GM04504 (cell line): ENCODE results near the gene ITPR1.

ENCODE experiments used
- DNase-seq: peaks from one replicate; pipeline ENCODE4 v3.0.0-alpha.2; 2012; ENCODE audit warnings: low read depth

The ITPR1 gene

DNA sequence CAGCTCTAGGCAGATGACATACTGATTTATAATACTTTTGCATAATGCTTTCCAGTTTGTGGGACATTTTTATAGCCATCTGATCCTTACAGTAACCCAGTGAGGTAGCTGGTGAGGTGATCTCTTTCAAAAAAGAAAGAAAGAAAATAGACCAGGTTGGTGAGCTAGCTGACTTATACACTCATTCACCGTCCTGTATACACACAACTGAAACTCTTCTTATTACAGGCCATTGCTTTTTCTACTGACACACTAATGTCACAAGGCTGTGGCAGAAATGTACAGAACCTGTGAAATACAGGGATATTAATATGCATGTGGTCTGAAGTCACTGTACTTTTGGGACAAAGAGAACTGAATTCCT lies 335.9 kb downstream of the ITPR1 start:
- no peak for DNase-seq

DNA sequence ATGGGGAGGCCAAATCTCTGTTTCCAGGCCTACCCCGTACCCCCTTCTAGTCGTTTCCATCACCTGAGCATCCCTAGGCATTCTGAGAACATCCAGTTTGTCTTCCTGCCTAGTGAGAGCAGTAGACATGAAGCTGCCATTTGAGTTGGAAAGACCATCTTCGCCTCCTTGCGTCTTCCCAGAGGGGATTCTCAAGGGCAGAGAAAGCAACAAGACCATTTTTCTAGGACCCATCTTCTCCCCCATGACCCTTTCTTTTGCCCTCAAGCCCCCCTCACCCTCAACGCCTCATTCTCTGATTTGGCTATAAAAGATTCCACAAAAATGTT lies 337.4 kb downstream of the ITPR1 start:
- DNase-seq = no peak

DNA sequence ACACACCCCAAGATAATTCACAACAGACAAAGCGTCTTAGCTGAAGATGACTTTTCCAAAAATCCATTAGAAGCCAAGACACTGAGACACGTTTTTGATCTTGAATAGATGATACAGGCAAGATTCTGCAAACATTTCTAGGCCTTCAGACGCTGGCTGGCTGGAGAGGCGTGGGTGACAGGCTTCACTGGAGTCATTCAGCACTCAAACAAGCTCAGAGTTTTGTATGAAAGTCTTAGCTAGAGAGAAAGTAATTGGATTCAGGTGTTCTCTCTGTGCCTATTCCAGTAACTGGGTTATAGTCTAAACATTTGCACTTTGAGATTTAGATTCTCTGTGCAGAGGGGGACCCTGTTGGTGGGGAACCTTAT lies 338.4 kb downstream of the ITPR1 start:
- no peak for DNase-seq

GRCh38 chr3:4833471-4833870 lies 340.3 kb downstream of the ITPR1 start:
- DNase-seq = no peak

- no peak for DNase-seq
Observed at GRCh38 chr3:4834403-4834866, 341.3 kb downstream of the ITPR1 start.

DNA sequence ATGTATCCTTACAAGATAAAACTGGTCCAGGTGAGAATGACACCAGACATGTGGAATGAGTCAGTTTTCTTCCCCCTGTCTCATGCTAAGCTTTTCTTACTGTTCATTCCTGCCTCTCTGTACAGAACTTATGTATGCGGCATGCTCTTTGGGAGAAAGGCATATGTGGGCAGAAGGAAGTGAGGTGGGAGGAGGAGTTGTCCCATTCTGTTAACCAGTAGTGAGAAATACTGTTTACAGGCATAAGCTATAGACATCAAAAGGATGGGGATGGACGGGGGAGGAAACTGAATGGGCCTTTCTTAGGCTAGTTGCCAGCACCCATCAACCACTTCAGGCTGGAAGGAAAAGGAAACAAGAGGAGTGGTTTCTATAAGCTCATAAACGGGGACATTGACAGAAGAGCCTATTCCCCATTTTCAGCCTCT lies 342.5 kb downstream of the ITPR1 start:
- DNase-seq = no peak

- DNase-seq = no peak
Observed at GRCh38 chr3:4836516-4836915, 343.4 kb downstream of the ITPR1 start.

- DNase-seq = no peak
Observed at GRCh38 chr3:4837374-4837930, 344.3 kb downstream of the ITPR1 start.

GRCh38 chr3:4838621-4839022 lies 345.5 kb downstream of the ITPR1 start:
- DNase-seq = no peak

DNA sequence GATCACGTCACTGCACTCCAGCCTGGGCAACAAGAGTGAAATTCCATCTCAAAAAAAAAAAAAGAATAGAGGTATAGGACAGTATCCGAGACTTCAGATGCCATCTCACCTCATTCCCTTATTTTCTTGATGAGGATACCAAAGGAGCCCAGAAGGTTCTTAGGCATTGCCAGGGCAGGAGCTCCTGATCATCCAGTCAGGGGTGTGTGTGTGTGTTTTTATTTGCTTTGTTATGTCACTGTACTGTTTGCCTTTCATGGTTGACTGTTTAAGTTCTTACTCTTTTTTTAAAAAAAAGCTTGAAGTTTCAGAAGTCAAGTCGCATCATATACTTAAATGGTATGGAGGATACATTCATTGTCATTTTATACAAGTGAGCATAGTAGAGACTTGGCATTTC lies 346.1 kb downstream of the ITPR1 start:
- no peak for DNase-seq

DNA sequence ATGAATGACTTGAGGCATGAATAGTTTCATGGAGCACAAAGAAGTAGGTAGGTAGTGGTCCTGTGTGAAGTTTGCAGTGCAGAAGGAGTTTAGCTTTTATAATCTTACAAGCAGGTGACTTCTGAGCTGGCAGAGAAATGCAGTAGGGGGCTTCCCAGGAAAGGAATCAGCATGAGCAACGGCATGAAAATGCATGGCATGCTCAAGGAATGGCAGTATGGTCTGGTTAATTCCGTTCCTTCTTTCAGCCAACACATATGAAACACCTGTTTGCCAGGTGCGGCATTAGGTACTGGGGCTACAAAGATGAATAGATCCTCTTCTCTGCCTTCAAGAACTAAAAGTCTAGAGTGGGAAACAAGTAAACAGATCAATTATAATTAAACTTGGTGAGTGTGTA lies 348.1 kb downstream of the ITPR1 start:
- DNase-seq = no peak

DNA sequence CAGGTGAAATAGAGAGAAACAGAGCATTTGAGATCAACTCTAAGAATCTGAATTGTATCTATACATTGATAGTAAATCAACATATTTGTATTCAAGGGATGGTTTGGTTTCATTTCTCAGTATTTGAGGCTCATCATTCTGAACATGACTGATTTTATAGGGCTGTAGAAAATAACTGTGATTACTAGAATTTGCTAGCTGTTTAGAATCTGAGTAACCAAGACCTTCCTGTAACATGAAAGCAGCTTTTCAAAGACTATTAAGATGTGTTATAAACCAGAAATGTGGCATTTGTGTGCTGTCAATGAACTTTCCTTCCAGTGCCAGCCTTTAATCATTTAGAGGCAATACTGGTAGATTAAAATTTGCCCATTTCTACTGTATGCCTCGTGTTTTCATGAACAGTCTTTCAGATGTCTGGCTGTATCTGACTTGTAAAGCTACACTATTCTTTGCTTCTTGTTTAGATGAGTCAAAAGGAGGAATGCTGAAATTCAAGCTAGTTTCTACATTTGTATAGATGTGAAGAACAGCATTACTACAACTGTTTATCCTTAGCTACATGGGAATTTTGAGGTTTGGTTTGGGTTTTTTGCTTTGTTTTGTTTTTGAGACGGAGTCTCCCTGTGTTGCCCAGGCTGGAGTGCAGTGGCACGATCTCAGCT lies 348.8 kb downstream of the ITPR1 start:
- DNase-seq = no peak

- no peak for DNase-seq
Observed at GRCh38 chr3:4843619-4844018, 350.5 kb downstream of the ITPR1 start.

DNA sequence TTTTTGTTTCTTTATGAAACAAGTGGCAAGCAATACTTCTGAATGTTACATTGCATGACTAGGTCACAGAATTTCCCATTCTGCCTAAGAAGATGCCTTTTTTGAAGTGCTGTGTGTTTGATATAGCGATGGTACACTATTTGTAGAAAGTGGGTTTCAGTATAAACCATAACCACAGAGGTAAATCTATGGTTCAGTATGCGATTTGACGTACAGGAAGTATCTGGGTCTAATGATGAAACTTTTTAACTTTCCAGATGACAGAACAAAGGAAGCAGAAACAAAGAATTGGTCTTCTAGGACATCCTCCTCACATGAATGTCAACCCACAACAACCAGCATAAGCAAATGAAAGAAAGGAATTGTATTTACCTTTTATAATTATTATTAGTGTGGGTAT lies 352.7 kb downstream of the ITPR1 start:
- DNase-seq = no peak

DNA sequence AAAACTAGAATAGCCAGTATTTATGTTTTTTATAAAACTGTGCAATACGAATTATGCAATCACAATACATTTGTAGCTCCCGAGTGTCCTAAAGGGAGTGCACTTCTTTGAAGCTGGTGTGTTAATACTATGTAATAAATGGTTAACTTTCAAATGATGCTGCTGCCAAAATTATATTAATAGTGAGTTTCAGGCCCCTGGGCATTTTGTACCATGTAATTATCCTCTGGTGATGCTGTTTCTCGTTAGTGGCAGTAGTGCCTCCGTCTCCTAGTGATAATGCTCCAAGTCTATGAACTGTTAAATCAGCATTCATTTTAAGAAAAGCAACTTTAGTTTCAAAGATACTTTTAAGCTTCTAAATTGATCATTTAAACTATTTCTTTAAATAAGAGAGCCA lies 353.4 kb downstream of the ITPR1 start:
- DNase-seq = no peak

- no peak for DNase-seq
Observed at GRCh38 chr3:4848176-4848825, 355.2 kb downstream of the ITPR1 start.

- no peak for DNase-seq
Observed at GRCh38 chr3:4849136-4849535, 356.0 kb downstream of the ITPR1 start.

- DNase-seq = no peak
Observed at GRCh38 chr3:4849739-4850138, 356.6 kb downstream of the ITPR1 start.

- no peak for DNase-seq
Observed at GRCh38 chr3:4850211-4850927, 357.2 kb downstream of the ITPR1 start.

- no peak for DNase-seq
Observed at GRCh38 chr3:4850928-4851265, 357.7 kb downstream of the ITPR1 start.

DNA sequence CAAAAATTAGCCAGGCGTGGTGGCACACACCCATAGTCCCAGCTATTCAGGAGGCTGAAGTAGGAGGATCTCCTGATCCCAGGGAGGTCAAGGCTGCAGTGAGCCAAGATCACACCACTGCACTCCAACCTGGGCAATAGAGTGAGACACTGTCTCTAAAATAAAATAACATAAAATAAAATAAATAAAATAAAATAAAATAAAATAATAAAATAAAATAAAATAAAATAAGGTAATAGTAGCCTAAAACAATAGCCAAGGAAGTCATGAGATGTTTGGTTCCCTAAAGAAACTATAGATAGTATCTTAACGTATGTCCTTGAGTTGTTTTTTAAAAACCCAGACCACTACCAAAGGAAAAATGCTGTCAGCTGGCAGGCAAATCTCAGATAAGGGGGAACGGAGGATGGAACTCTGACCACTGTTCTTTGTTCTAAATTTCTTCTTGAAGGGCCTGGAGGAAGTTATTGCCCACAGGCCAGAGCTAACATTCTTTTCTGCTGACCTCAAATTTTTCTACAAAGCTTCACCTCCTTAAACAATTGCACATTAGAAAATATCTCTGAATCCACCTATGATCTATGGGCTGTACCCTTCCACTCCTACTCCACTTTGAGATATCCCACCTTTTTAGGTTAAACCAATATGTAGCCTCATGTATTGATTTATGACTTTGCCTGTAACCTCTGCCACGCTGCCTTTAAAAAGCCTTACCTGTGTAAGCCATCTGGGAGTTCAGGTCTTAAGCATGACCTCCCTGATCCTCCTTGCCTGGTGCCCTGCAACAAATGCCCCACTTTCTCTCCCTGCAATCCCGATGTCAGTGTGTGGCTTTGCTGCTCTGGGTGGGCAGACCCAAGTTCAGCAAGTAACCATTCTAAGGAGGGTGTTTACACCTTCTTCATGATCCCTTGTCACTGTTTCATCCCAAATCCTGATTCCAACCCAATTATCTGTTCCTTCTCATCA lies 359.9 kb downstream of the ITPR1 start:
- no peak for DNase-seq

- DNase-seq = no peak
Observed at GRCh38 chr3:4853749-4854140, 360.6 kb downstream of the ITPR1 start.
